Neuron (in vitro differentiated cells): ENCODE data around the gene TIMP3.

Source experiments
- H2AFZ ChIP-seq: one replicate; pipeline ENCODE4 v1.6.1; 2013; ENCODE audit warnings: low read depth, mild to moderate bottlenecking, inconsistent platforms, low read length, moderate library complexity
- H3K27me3 ChIP-seq: one replicate; pipeline ENCODE4 v1.6.1; 2013; ENCODE audit warnings: low read length; ENCODE audit not compliant: insufficient read depth
- H3K36me3 ChIP-seq: one replicate; pipeline ENCODE4 v1.6.1; 2013; ENCODE audit warnings: low read length; ENCODE audit not compliant: insufficient read depth
- H3K4me1 ChIP-seq: one replicate; pipeline ENCODE4 v1.6.1; 2013; ENCODE audit warnings: low read length; ENCODE audit not compliant: insufficient read depth
- H3K4me3 ChIP-seq: 2 replicates; pipeline ENCODE4 v1.5.1; 2013; ENCODE audit warnings: mild to moderate bottlenecking, low read length, moderate library complexity
- H3K9me3 ChIP-seq: one replicate; pipeline ENCODE4 v1.6.1; 2013; ENCODE audit warnings: low read length

Gene TIMP3

GRCh38 chr22:32850591-32851517 lies 49.3 kb downstream of the TIMP3 start:
- H2AFZ ChIP-seq, result no peak overlapping the region
- H3K4me1 ChIP-seq, result no peaks in the 10 kb centered on the region
- H3K4me3 ChIP-seq, result no peak overlapping the region
- no peaks in the 10 kb centered on the region for H3K27me3 ChIP-seq
- no peaks in the 10 kb centered on the region for H3K9me3 ChIP-seq
- H3K36me3 ChIP-seq, result no peaks in the 10 kb centered on the region

GRCh38 chr22:32852395-32853251 lies 51.1 kb downstream of the TIMP3 start:
- Histone ChIP-seq H3K36me3 (no peaks in the 10 kb centered on the region), H3K4me1 (no peaks in the 10 kb centered on the region), H3K9me3 (no peaks in the 10 kb centered on the region), H2AFZ (no peak overlapping the region), H3K27me3 (no peaks in the 10 kb centered on the region), H3K4me3 (no peak overlapping the region)

GRCh38 chr22:32853662-32854061 lies 52.2 kb downstream of the TIMP3 start:
- Histone ChIP-seq H3K4me1 (no peaks in the 10 kb centered on the region), H3K4me3 (no peak overlapping the region), H3K9me3 (no peaks in the 10 kb centered on the region), H3K36me3 (no peaks in the 10 kb centered on the region), H3K27me3 (no peaks in the 10 kb centered on the region), H2AFZ (no peak overlapping the region)

- Histone ChIP-seq H2AFZ (no peak overlapping the region), H3K9me3 (no peaks in the 10 kb centered on the region), H3K4me3 (no peak overlapping the region), H3K27me3 (no peaks in the 10 kb centered on the region), H3K4me1 (no peaks in the 10 kb centered on the region), H3K36me3 (no peaks in the 10 kb centered on the region)
Measured at GRCh38 chr22:32854351-32854804, 52.9 kb downstream of the TIMP3 start.

GRCh38 chr22:32855045-32855756 lies 53.7 kb downstream of the TIMP3 start:
- Histone ChIP-seq H3K9me3 (no peaks in the 10 kb centered on the region), H3K36me3 (no peaks in the 10 kb centered on the region), H3K4me3 (no peak overlapping the region), H3K27me3 (no peaks in the 10 kb centered on the region), H3K4me1 (no peaks in the 10 kb centered on the region), H2AFZ (no peak overlapping the region)

- no peak overlapping the region for H2AFZ ChIP-seq
- no peaks in the 10 kb centered on the region for H3K9me3 ChIP-seq
- no peaks in the 10 kb centered on the region for H3K4me1 ChIP-seq
- H3K36me3 ChIP-seq, result no peaks in the 10 kb centered on the region
- no peaks in the 10 kb centered on the region for H3K27me3 ChIP-seq
- no peak overlapping the region for H3K4me3 ChIP-seq
Measured at GRCh38 chr22:32858121-32858703, 56.7 kb downstream of the TIMP3 start.

- Histone ChIP-seq H3K27me3 (no peaks in the 10 kb centered on the region), H3K4me1 (no peaks in the 10 kb centered on the region), H3K4me3 (no peak overlapping the region), H2AFZ (no peak overlapping the region), H3K9me3 (no peaks in the 10 kb centered on the region), H3K36me3 (no peaks in the 10 kb centered on the region)
Measured at GRCh38 chr22:32858957-32859356, 57.5 kb downstream of the TIMP3 start.

GRCh38 chr22:32859743-32860142 lies 58.2 kb downstream of the TIMP3 start:
- H3K4me1 ChIP-seq, result no peaks in the 10 kb centered on the region
- no peak overlapping the region for H2AFZ ChIP-seq
- no peak overlapping the region for H3K4me3 ChIP-seq
- H3K36me3 ChIP-seq, result no peaks in the 10 kb centered on the region
- H3K9me3 ChIP-seq, result no peaks in the 10 kb centered on the region
- no peaks in the 10 kb centered on the region for H3K27me3 ChIP-seq

GRCh38 chr22:32861330-32861729 lies 59.8 kb downstream of the TIMP3 start:
- Histone ChIP-seq H3K9me3 (no peaks in the 10 kb centered on the region), H3K4me1 (no peaks in the 10 kb centered on the region), H2AFZ (no peak overlapping the region), H3K4me3 (no peak overlapping the region), H3K36me3 (no peaks in the 10 kb centered on the region), H3K27me3 (no peaks in the 10 kb centered on the region)

GRCh38 chr22:32862083-32862482 lies 60.6 kb downstream of the TIMP3 start:
- no peaks in the 10 kb centered on the region for H3K27me3 ChIP-seq
- no peaks in the 10 kb centered on the region for H3K9me3 ChIP-seq
- no peaks in the 10 kb centered on the region for H3K4me1 ChIP-seq
- no peaks in the 10 kb centered on the region for H3K36me3 ChIP-seq
- no peak overlapping the region for H3K4me3 ChIP-seq
- H2AFZ ChIP-seq, result no peak overlapping the region

GRCh38 chr22:32862936-32863661 lies 61.6 kb downstream of the TIMP3 start:
- no peak overlapping the region for H3K4me3 ChIP-seq

GRCh38 chr22:32864041-32864440 lies 62.5 kb downstream of the TIMP3 start:
- H3K4me3 ChIP-seq, result no peak overlapping the region
- no peaks in the 10 kb centered on the region for H3K9me3 ChIP-seq
- H3K36me3 ChIP-seq, result no peaks in the 10 kb centered on the region
- H3K4me1 ChIP-seq, result no peaks in the 10 kb centered on the region
- no peaks in the 10 kb centered on the region for H3K27me3 ChIP-seq
- H2AFZ ChIP-seq, result no peak overlapping the region

More at GRCh38 chr22:32862936-32863661, 61.6 kb downstream of the TIMP3 start:
- Histone ChIP-seq H3K4me1 (no peaks in the 10 kb centered on the region), H3K27me3 (no peaks in the 10 kb centered on the region), H3K36me3 (no peaks in the 10 kb centered on the region), H3K9me3 (no peaks in the 10 kb centered on the region), H2AFZ (no peak overlapping the region)
